Transverse colon (tissue), 3 donors: Measurements from ENCODE around the gene VCAM1.

Experiments
- CTCF ChIP-seq, 5 experiments: fragments of 200-600 bp in 3 of 5; fragments of 450-650 bp in 2 of 5; sonication (generic) in 3 of 5; IDR thresholded peaks; 1 replicate in 2 of 5; 2 replicates in 3 of 5; pipeline ENCODE4 v1.5.1; 2016 to 2017; ENCODE audit warnings: antibody characterized with exemption in 5 of 5, inconsistent platforms in 3 of 5, mild to moderate bottlenecking in 2 of 5, moderate library complexity in 1 of 5
- EP300 ChIP-seq: sonication (generic); formaldehyde crosslinking; IDR thresholded peaks from one replicate; pipeline ENCODE4 v1.6.1; 2017; ENCODE audit warnings: antibody characterized with exemption, low read depth
- POLR2A ChIP-seq: fragments of 450-650 bp; IDR thresholded peaks from one replicate; pipeline ENCODE4 v1.6.1; 2016; ENCODE audit warnings: antibody characterized with exemption, mild to moderate bottlenecking, moderate library complexity

DNA sequence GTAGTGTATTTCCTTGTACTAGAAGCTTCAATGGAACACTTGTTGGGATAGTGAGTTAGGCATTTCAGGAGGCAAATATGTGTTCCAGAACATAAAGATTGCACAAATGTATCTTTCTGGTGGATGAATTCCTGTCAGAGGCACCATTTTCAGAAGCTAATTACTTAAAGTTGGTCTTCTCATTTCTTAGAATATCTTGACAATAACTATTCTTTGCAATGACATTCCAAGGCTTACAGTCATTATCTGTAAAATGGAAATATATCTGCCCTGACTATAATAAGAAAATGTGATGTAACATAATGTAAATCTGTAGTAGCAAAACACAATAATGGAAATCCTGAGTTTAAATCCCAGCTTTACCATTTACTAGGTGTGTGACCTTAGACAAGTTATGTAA is 2.7 kb downstream of the VCAM1 start:
- TF ChIP-seq CTCF (IDR thresholded peaks at IDR 0.05) (no peak), POLR2A (no peak), EP300 (no peak)
